Measurements from ENCODE around the gene RPL29.

GRCh38 chr3:51959651-51960050, 36.0 kb downstream of the RPL29 start:
- TF ChIP-seq ELF4 (IDR thresholded peaks at IDR 0.05) (no peak), ARNT (IDR thresholded peaks at IDR 0.05) (no peak), HDGF (IDR thresholded peaks at IDR 0.05; ENCODE audit: borderline replicate concordance) (no peak), SUZ12 (IDR thresholded peaks at IDR 0.05) (no peak), SP1 (IDR thresholded peaks at IDR 0.05) (no peak), FOXK2 (IDR thresholded peaks at IDR 0.05) (no peak), PKNOX1 (IDR thresholded peaks at IDR 0.05) (no peak), FOXA1 (IDR thresholded peaks at IDR 0.05) (no peak)
